ENCODE results near the gene SLC9B2. TPM values are rescaled to one million over a fixed set of nuclear protein-coding genes. Genes with fewer than 3 reads are reported as not detected.

The SLC9B2 gene
- total RNA-seq, 6 donors from 2014 or later = 1.00 to 18.9 (median 4.3) TPM

- Histone ChIP-seq H3K27ac (no peak overlapping the region), H3K9me3 (no peaks in the 10 kb centered on the region), H3K4me1 (no peaks in the 10 kb centered on the region), H3K4me3 (no peak overlapping the region), H3K36me3 (no peaks in the 10 kb centered on the region), H3K27me3 (no peaks in the 10 kb centered on the region)
- no peak for DNase-seq
- WGBS, 2 donors = 76 to 96% methylated on average over 4 of the region's 4 CpGs
- TF ChIP-seq EP300 (IDR thresholded peaks at IDR 0.05) (no peak), POLR2A (IDR thresholded peaks at IDR 0.05) (no peak), CTCF (IDR thresholded peaks at IDR 0.05) (no peak), POLR2AphosphoS5 (IDR thresholded peaks at IDR 0.05) (no peak)
- ATAC-seq (ENCODE audit: low FRiP score in 2 of 2) = no peak
Observed at GRCh38 chr4:103111598-103111997, 35.0 kb upstream of the SLC9B2 start.

- TF ChIP-seq POLR2AphosphoS5 (IDR thresholded peaks at IDR 0.05) (no peak), POLR2A (IDR thresholded peaks at IDR 0.05) (no peak), CTCF (IDR thresholded peaks at IDR 0.05) (no peak), EP300 (IDR thresholded peaks at IDR 0.05) (no peak)
- H3K9me3 ChIP-seq = no peaks in the 10 kb centered on the region
- H3K27ac ChIP-seq = no peak overlapping the region
- 89 to 95% methylated on average over 4 of the region's 4 CpGs for WGBS, 2 donors
- H3K4me1 ChIP-seq = no peaks in the 10 kb centered on the region
- no peak for DNase-seq
- H3K4me3 ChIP-seq = no peak overlapping the region
- no peaks in the 10 kb centered on the region for H3K36me3 ChIP-seq
- H3K27me3 ChIP-seq = no peaks in the 10 kb centered on the region
- ATAC-seq (ENCODE audit: low FRiP score in 2 of 2) = no peak
Observed at GRCh38 chr4:103108542-103108941, 32.0 kb upstream of the SLC9B2 start.

- WGBS, 2 donors = 90 to 95% methylated on average over 2 of the region's 2 CpGs
- DNase-seq (no peak), ATAC-seq (ENCODE audit: low FRiP score in 2 of 2) (no peak)
- no peaks in the 10 kb centered on the region for H3K4me1 ChIP-seq
- H3K9me3 ChIP-seq = no peaks in the 10 kb centered on the region
- H3K4me3 ChIP-seq = no peak overlapping the region
- TF ChIP-seq CTCF (IDR thresholded peaks at IDR 0.05) (no peak), POLR2A (IDR thresholded peaks at IDR 0.05) (no peak), POLR2AphosphoS5 (IDR thresholded peaks at IDR 0.05) (no peak), EP300 (IDR thresholded peaks at IDR 0.05) (no peak)
- H3K36me3 ChIP-seq = no peaks in the 10 kb centered on the region
- H3K27ac ChIP-seq = no peak overlapping the region
- H3K27me3 ChIP-seq = no peaks in the 10 kb centered on the region
Observed at GRCh38 chr4:103105558-103106356, 29.2 kb upstream of the SLC9B2 start.

- Histone ChIP-seq H3K27ac (no peak overlapping the region), H3K4me3 (no peak overlapping the region), H3K9me3 (no peaks in the 10 kb centered on the region), H3K27me3 (no peaks in the 10 kb centered on the region), H3K36me3 (no peaks in the 10 kb centered on the region), H3K4me1 (no peaks in the 10 kb centered on the region)
- WGBS, 2 donors = 86 to 90% methylated on average over 3 of the region's 3 CpGs
- TF ChIP-seq CTCF (IDR thresholded peaks at IDR 0.05) = no peak
- TF ChIP-seq EP300 (IDR thresholded peaks at IDR 0.05) = no peak
- no peak for TF ChIP-seq POLR2AphosphoS5 (IDR thresholded peaks at IDR 0.05)
- no peak for TF ChIP-seq POLR2A (IDR thresholded peaks at IDR 0.05)
- ATAC-seq (ENCODE audit: low FRiP score in 2 of 2) (no peak), DNase-seq (no peak)
Observed at GRCh38 chr4:103104886-103105285, 28.3 kb upstream of the SLC9B2 start.

- no peak for ATAC-seq (ENCODE audit: low FRiP score in 2 of 2)
Observed at GRCh38 chr4:103100691-103101090, 24.1 kb upstream of the SLC9B2 start.

More at GRCh38 chr4:103100691-103101090, 24.1 kb upstream of the SLC9B2 start:
- WGBS, 2 donors = 71 to 74% methylated on average over 5 of the region's 5 CpGs
- DNase-seq = no peak
- TF ChIP-seq CTCF (IDR thresholded peaks at IDR 0.05) (no peak), EP300 (IDR thresholded peaks at IDR 0.05) (no peak), POLR2AphosphoS5 (IDR thresholded peaks at IDR 0.05) (no peak), POLR2A (IDR thresholded peaks at IDR 0.05) (no peak)
- Histone ChIP-seq H3K27me3 (no peaks in the 10 kb centered on the region), H3K9me3 (no peaks in the 10 kb centered on the region), H3K4me1 (peaks cover 7 to 19% (median 16%) of the 10 kb centered on the region in 4 donors), H3K27ac (no peak overlapping the region), H3K4me3 (no peak overlapping the region), H3K36me3 (no peaks in the 10 kb centered on the region)

All from upper lobe of left lung (tissue), 6 donors.